GM12891 (cell line): ENCODE measurements around the gene FHIP2A.

Experiments
- DNase-seq: peaks from one replicate; pipeline ENCODE4 v3.0.0; 2011; ENCODE audit warnings: low spot score; ENCODE audit not compliant: insufficient read length
- FAIRE-seq: peaks from 2 replicates; lab custom pipeline; 2011; peaks lifted over from hg19 to GRCh38; lab: Jason Lieb, UNC
- PAX5 ChIP-seq: IDR thresholded peaks from 2 replicates; pipeline ENCODE4 v1.6.1; 2011; ENCODE audit warnings: low read length, moderate library complexity, mild to moderate bottlenecking; ENCODE audit not compliant: insufficient read depth, severe bottlenecking
- POLR2A ChIP-seq: IDR thresholded peaks from 2 replicates; pipeline ENCODE4 v1.6.1; 2011; ENCODE audit warnings: low read depth, low read length, control low read depth
- POLR2AphosphoS5 ChIP-seq: IDR thresholded peaks from 2 replicates; pipeline ENCODE4 v1.6.1; 2011; ENCODE audit warnings: low read depth, low read length, control low read depth
- POU2F2 ChIP-seq: IDR thresholded peaks from 2 replicates; pipeline ENCODE4 v1.6.1; 2011; ENCODE audit warnings: low read depth, mild to moderate bottlenecking, control low read depth, low read length, moderate library complexity
- SPI1 ChIP-seq: IDR thresholded peaks from 2 replicates; pipeline ENCODE4 v1.6.1; 2011; ENCODE audit warnings: low read depth, low read length, control low read depth
- TAF1 ChIP-seq: IDR thresholded peaks from 2 replicates; pipeline ENCODE4 v1.6.1; 2011; ENCODE audit warnings: low read depth, low read length, control low read depth

The FHIP2A gene

DNA sequence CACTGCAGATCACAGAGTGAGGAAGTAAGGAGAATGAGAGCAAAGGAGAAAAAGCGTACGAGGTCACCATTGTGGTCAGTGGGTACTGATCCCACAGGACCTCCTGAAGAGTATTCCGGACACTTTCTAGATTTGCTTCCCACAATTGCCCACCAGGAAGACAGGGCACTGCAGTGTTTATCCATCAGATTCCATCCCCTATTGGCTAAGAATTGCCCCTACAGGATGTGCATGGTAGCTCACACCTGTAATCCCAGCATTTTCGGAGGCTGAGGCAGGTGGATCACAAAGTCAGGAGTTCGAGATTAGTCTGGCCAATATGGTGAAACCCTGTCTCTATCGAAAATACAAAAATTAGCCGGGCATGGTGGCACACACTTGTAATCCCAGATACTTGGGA is 5.3 kb upstream of the FHIP2A start:
- DNase-seq: no peak
- FAIRE-seq: no peak
- TF ChIP-seq SPI1 (no peak), POLR2A (no peak), PAX5 (no peak), POLR2AphosphoS5 (no peak), TAF1 (no peak), POU2F2 (no peak)

DNA sequence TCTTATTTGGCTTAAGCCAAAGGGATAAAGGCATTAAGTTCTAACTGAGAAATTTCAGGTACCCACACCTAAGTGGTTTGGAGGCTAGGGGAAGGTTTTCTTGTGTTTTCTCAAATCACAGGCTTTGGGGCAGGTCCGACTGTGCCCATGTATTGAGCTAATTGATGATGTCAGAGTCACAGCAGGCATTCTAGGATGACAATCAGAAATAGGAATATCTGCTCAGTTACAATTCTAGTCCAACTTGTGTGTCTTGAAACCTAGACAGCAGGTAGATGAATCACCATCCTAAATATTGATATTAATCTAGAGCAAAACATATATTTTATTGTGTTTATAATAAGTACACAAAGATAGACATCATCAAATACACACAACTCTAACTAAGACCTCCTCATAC is 2.3 kb upstream of the FHIP2A start:
- no peak for DNase-seq
- TF ChIP-seq POLR2AphosphoS5 (no peak), POLR2A (no peak), SPI1 (no peak), TAF1 (no peak), POU2F2 (no peak), PAX5 (no peak)
- no peak for FAIRE-seq

DNA sequence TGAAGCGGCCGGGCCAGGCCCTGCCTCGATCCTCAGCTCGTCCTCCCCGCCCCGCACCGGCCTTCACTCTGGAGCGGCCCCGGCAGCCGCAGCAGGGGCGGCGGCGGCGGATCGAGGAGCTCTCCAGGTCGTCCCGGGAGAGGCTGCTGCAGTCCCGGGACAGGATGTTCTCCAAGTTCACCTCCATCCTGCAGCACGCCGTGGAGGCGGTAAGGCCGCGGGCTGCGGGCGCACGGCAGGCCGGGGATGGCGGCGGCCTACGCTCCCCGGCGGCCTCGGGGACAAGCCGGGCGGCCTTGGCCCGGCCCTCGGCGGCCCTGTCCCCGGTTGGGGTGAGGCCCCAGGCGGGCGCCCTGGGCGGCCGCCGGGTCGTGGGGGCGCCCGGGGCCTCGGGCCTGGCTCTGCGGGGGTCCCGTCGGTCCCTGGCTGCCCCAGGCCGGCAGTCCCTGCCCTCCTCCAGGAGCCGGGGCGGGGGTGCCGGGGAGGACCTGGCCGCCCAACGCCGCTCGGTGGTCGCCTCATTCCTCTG is 399 bp downstream of the FHIP2A start:
- TF ChIP-seq TAF1: no peak
- TF ChIP-seq PAX5: no peak
- no peak for TF ChIP-seq POLR2AphosphoS5
- no peak for TF ChIP-seq POLR2A
- no peak for TF ChIP-seq SPI1
- no peak for TF ChIP-seq POU2F2
- peak; percentile 19 for DNase-seq
- no peak for FAIRE-seq

DNA sequence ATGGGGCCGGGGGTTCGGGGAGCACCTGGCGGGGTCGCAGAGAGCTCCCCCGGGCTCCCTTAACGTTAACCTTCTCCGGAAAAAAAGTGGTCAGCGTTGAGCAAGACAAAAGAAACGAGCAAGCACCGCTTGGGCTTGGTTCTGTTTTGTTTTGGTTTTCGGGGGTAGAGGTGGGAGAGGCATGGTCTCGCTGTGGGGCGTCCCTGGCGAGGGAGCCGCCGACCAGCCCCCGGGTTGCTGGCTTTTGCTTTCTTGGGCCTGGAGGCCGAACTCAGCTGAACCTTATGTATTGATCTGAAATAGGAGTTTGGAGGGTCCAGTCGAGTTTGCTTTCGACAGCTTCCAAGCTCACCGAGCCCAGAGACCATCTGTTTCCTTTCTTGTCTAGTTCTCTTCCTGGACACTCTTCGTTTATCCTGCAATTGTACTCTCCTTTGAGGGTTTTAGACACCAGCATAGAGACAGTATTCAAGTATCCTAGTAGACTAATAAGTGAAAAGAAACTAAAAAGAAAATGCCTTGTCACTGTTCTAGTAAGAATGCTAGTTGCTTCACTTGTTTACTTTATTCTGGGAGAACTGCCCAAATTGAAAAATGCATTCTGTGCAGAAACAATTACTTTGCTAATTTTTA is 980 bp downstream of the FHIP2A start:
- FAIRE-seq (peak; percentile 84), DNase-seq (no peak)

GRCh38 chr10:114823077-114823463 is 1.5 kb downstream of the FHIP2A start:
- FAIRE-seq (no peak), DNase-seq (no peak)
- TF ChIP-seq POLR2AphosphoS5 (no peak), TAF1 (no peak), POU2F2 (no peak), POLR2A (no peak), SPI1 (no peak), PAX5 (no peak)

More for the DNA sequence above, 980 bp downstream of the FHIP2A start:
- TF ChIP-seq POLR2A (no peak), POU2F2 (no peak), POLR2AphosphoS5 (no peak)

- DNase-seq (no peak), FAIRE-seq (peak; percentile 5)
- TF ChIP-seq TAF1 (no peak), POLR2A (no peak), POLR2AphosphoS5 (no peak), POU2F2 (no peak), SPI1 (no peak), PAX5 (no peak)
Observed at GRCh38 chr10:114824391-114824790, 2.8 kb downstream of the FHIP2A start.

- TF ChIP-seq POU2F2: no peak
- TF ChIP-seq POLR2AphosphoS5: no peak
- no peak for TF ChIP-seq PAX5
- no peak for TF ChIP-seq TAF1
- 0 out of 2 replicates have a peak, but pooled peaks have one; percentile 29 for TF ChIP-seq SPI1
- TF ChIP-seq POLR2A: peak; percentile 33; the same call in 1 of the 2 replicates
- DNase-seq (peak; percentile 34), FAIRE-seq (peak; percentile 85)
Observed at GRCh38 chr10:114825513-114826253, 4.1 kb downstream of the FHIP2A start.

DNA sequence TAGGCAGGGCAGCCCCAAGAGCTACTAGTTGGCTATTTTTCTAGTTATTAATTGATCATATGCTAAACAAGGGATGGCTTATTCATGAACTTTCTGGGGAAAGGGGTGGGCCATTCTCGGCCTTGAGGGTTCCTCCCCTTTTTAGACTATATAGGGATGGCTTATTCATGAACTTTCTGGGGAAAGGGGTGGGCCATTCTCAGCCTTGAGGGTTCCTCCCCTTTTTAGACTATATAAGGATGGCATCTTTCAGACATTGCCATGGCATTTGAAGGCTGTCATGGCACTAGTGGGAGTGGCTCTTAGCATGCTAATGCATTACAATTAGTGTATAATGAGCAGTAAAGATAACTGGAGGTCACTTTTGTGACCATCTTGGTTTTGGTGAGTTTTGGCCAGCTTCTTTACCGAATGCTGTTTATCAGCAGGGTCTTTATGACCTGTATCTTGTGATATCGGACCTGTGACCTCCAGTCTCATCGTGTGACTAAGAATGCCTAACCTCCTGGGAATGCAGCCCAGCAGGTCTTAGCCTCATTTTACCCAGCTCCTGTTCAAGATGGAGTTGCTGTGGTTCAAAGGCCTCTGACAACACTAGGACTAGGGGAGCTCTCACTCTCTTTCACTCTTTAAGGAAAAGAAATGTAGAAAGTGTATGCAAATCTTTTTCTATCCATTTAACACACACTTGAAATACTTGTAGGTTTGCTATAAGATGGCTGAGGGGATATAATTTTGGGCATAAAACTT is 7.8 kb downstream of the FHIP2A start:
- FAIRE-seq (peak; percentile 77), DNase-seq (no peak)

GRCh38 chr10:114831186-114831867 is 9.7 kb downstream of the FHIP2A start:
- FAIRE-seq: peak; percentile 77

More for the DNA sequence above, 7.8 kb downstream of the FHIP2A start:
- no peak for TF ChIP-seq PAX5
- TF ChIP-seq POLR2AphosphoS5: no peak
- no peak for TF ChIP-seq POU2F2
- no peak for TF ChIP-seq TAF1
- no peak for TF ChIP-seq SPI1
- no peak for TF ChIP-seq POLR2A

More at GRCh38 chr10:114831186-114831867, 9.7 kb downstream of the FHIP2A start:
- no peak for DNase-seq
- TF ChIP-seq POLR2A (no peak), POLR2AphosphoS5 (no peak), TAF1 (no peak), PAX5 (no peak), POU2F2 (no peak), SPI1 (no peak)
